ENCODE results near the gene OR51Q1. TPM values are rescaled to one million over a fixed set of nuclear protein-coding genes. Genes with fewer than 3 reads are reported as not detected.
A peak's percentile ranks its signal among the peaks of the same experiment; 100 is the strongest.

Gene OR51Q1
- polyA plus RNA-seq (2014; cell fraction: cytosol; rRNA removed): not detected in 2 replicates
- not detected in 2 replicates for polyA plus RNA-seq (2014; cell fraction: nucleus; rRNA removed)

GRCh38 chr11:5421811-5422210 is at the start of gene OR51Q1:
Gene OR51Q1 (plus strand): TSS chr11:5422111. CDS start chr11:5422201, 90 bp downstream.
- no peak for DNase-seq (ENCODE audit: low spot score)

- peak; percentile 50 for DNase-seq (ENCODE audit: low spot score)
Observed at GRCh38 chr11:5380740-5381342, 41.1 kb upstream of the OR51Q1 start.

- DNase-seq (ENCODE audit: low spot score): no peak
Observed at GRCh38 chr11:5383576-5383975, 38.3 kb upstream of the OR51Q1 start, which contains the start of gene OR51M1. Gene OR51M1 (plus strand): TSS chr11:5383812. CDS start chr11:5389399, 5,587 bp downstream.

- DNase-seq (ENCODE audit: low spot score): no peak
Observed at GRCh38 chr11:5384335-5384734, 37.6 kb upstream of the OR51Q1 start.

- no peak for DNase-seq (ENCODE audit: low spot score)
Observed at GRCh38 chr11:5390210-5390609, 31.7 kb upstream of the OR51Q1 start.

GRCh38 chr11:5394091-5394490 is 27.8 kb upstream of the OR51Q1 start:
- no peak for DNase-seq (ENCODE audit: low spot score)

GRCh38 chr11:5398936-5399335 is 23.0 kb upstream of the OR51Q1 start:
- DNase-seq (ENCODE audit: low spot score): no peak

- no peak for DNase-seq (ENCODE audit: low spot score)
Observed at GRCh38 chr11:5405173-5405572, 16.7 kb upstream of the OR51Q1 start.

- peak; percentile 3 for DNase-seq (ENCODE audit: low spot score)
Observed at GRCh38 chr11:5420993-5421392, 918 bp upstream of the OR51Q1 start.

GRCh38 chr11:5423131-5423530 is 1.2 kb downstream of the OR51Q1 start:
- no peak for DNase-seq (ENCODE audit: low spot score)

GRCh38 chr11:5441414-5441813 is 19.5 kb downstream of the OR51Q1 start, which contains the start of gene OR51I1:
Gene OR51I1 (minus strand): TSS chr11:5441514. CDS start chr11:5441514, 0 bp downstream.
- no peak for DNase-seq (ENCODE audit: low spot score)

- DNase-seq (ENCODE audit: low spot score): no peak
Observed at GRCh38 chr11:5443835-5444393, 22.0 kb downstream of the OR51Q1 start.

GRCh38 chr11:5449023-5449422 is 27.1 kb downstream of the OR51Q1 start, which contains the start of gene OR51I2:
Gene OR51I2 (plus strand): TSS chr11:5449323. CDS start chr11:5453489, 4,166 bp downstream.
- no peak for DNase-seq (ENCODE audit: low spot score)

GRCh38 chr11:5449432-5449831 is 27.5 kb downstream of the OR51Q1 start:
- DNase-seq (ENCODE audit: low spot score): no peak

GRCh38 chr11:5460983-5461621 is 39.2 kb downstream of the OR51Q1 start:
- no peak for DNase-seq (ENCODE audit: low spot score)

GRCh38 chr11:5467527-5467926 is 45.6 kb downstream of the OR51Q1 start:
- DNase-seq (ENCODE audit: low spot score): no peak

Data from SK-N-DZ (cell line).